ENCODE data around the gene AGPS. TPM values are rescaled to one million over a fixed set of nuclear protein-coding genes. Genes with fewer than 3 reads are reported as not detected.
"Not testable (repeated sequence)": the region's sequence is repeated elsewhere in the genome, so short reads cannot be mapped to it uniquely, and the experiment has no call there.

AGPS gene
- total RNA-seq, 1 donor from 2014 or later: 71.8 TPM

DNA sequence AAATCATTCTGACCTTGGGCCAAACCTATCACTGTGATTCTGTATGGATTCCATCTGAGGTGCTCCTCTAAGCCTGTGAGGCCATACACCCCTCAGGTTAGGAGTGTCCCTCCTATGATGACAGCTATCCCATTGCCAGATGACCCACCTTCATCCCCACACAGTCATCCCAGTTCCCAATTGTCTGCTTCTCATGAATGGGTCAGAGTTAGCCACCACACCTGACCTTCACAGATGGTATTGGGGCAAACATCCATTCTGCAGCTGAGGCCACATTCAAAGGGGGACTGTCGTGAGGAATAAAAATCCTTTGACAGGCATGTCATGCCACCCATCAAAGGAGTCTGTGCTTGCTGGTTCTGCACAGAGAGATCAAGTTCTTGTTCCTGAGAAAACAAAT is 155.2 kb downstream of the AGPS start:
- DNase-seq (ENCODE audit: low spot score): no peak
- Mint-ChIP-seq H3K9me3 (peaks cover 5% of the 10 kb centered on the region), H3K27me3 (ENCODE audit: insufficient read depth) (no peaks in the 10 kb centered on the region), H3K4me1 (ENCODE audit: low read depth) (peaks cover 34% of the 10 kb centered on the region), H3K27ac (peak overlapping the region; percentile 19), H3K4me3 (no peak overlapping the region), H3K36me3 (ENCODE audit: low read depth) (peaks cover 7% of the 10 kb centered on the region)
- intact Hi-C loops (cut with micrococcal nuclease): no loop called here

DNA sequence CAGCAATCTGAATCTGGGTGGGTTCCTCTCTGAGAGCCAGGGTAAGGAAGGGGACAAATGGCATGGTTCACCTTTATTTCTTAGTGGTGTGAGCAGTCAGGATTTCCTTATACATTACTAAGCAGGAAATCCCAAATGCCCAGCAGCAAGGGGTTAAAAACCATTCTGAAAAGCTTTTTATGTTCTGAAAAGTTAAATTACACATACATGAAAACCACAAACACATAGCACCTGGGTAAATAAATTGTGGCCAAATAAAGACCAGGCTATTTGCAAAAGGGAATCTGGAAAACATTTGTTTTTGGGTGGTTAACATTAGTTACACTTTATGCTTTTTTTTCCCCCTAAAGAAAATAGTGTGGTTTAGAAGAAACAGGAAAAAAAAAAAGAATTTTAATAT is 156.1 kb downstream of the AGPS start:
- Mint-ChIP-seq H3K27ac (no peak overlapping the region), H3K4me1 (ENCODE audit: low read depth) (peaks cover 42% of the 10 kb centered on the region), H3K36me3 (ENCODE audit: low read depth) (peaks cover 7% of the 10 kb centered on the region), H3K27me3 (ENCODE audit: insufficient read depth) (no peaks in the 10 kb centered on the region), H3K9me3 (peaks cover 5% of the 10 kb centered on the region), H3K4me3 (no peak overlapping the region)
- intact Hi-C loops (cut with micrococcal nuclease): no loop called here
- no peak for DNase-seq (ENCODE audit: low spot score)

DNA sequence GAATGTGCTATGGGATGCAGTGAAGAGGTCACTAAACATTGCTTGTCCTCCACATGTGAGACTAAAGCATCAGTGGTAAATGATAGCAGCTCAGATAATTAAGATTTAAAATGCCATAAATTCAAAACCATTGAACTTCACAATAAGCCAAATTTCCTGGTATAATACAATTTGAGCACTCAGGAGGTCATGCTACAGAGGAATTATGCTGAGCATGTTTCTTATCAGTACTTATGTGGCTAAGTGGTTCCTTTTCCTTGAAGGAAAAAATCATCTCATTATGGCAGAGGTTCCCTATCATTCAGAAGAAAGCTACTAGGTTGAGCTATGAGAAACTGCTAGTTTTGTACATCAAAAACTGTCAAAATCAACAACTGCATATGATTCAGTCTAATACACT is 156.6 kb downstream of the AGPS start:
- H3K9me3 Mint-ChIP-seq: peaks cover 5% of the 10 kb centered on the region
- intact Hi-C loops (cut with micrococcal nuclease): no loop called here
- DNase-seq (ENCODE audit: low spot score): no peak
- H3K27ac Mint-ChIP-seq: no peak overlapping the region
- H3K4me3 Mint-ChIP-seq: no peak overlapping the region
- H3K36me3 Mint-ChIP-seq (ENCODE audit: low read depth): peaks cover 7% of the 10 kb centered on the region
- peaks cover 46% of the 10 kb centered on the region for H3K4me1 Mint-ChIP-seq (ENCODE audit: low read depth)
- no peaks in the 10 kb centered on the region for H3K27me3 Mint-ChIP-seq (ENCODE audit: insufficient read depth)

DNA sequence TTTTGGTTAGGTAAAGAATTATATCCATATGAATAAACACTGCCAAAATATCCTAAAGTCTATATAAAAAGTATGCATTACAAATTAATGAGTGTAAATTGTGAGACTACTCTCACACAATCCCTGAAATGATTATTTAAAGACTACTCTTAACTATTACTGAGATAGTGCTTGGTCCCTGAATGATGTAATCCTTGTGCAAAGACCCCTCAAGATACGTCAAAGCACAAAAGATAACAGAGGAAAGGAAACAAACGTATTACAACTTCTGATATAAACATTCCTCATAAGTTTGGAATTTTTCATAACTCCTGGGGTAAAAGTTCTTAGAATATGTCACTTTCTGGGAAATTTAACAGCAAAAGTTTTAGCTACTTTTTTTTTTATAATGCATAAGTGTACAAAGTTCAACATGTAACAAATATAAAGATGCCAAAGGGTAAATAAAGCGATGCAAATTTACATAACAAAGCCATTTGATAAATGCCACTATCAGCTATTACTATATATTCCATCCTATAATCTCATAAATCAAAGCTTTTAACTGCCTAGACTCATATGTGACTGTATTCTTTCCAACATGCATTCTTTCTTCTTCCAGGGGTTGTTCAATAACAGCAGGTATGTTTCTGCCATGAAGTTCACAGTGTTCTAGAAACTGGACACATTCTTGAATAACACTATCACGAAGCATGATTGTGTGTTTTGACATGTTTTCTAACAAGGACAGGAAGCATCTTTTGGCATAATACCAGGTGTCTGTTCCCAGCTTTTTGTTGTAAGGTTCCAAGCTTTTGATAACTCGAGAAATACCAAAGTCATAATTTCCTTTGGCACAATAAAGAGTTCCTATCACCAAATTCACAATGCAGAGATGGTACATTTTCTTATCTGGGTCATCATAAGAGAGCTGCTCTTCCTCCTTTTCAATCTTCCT is 158.0 kb downstream of the AGPS start:
- peak overlapping the region; percentile 95 for H3K4me3 Mint-ChIP-seq
- no peak for DNase-seq (ENCODE audit: low spot score)
- intact Hi-C loops (cut with micrococcal nuclease): loop anchor here (5.0 to 10.0 kb wide), 4 partner anchors 48 to 642 kb away; partner anchors contain the start of gene OSBPL6
- peaks cover 5% of the 10 kb centered on the region for H3K9me3 Mint-ChIP-seq
- H3K36me3 Mint-ChIP-seq (ENCODE audit: low read depth): peaks cover 3% of the 10 kb centered on the region
- H3K27ac Mint-ChIP-seq: no peak overlapping the region
- peaks cover 33% of the 10 kb centered on the region for H3K4me1 Mint-ChIP-seq (ENCODE audit: low read depth)
- H3K27me3 Mint-ChIP-seq (ENCODE audit: insufficient read depth): no peaks in the 10 kb centered on the region

DNA sequence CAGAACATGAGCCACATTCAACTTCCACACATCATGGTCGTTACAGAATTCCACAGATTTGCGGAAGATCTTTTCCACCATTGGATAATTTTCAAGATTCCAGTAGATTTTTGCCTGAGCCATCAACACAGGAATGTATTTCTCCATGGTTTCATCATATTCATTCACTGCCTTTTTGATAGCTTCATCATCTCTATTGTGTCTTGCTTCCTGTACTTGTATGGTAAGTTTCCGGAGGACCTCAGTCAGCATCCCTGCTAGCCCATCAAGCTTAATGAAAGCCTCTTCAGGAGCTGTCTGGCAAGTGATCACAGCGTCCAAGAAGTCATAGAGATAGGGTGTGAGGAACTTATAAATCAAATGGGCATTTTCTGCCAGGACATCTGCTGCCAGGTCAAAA is 158.8 kb downstream of the AGPS start:
- Mint-ChIP-seq H3K4me1 (ENCODE audit: low read depth) (peaks cover 26% of the 10 kb centered on the region), H3K4me3 (peak overlapping the region; percentile 95)
- H3K36me3 Mint-ChIP-seq (ENCODE audit: low read depth); H3K27ac Mint-ChIP-seq; DNase-seq (ENCODE audit: low spot score); H3K9me3 Mint-ChIP-seq; H3K27me3 Mint-ChIP-seq (ENCODE audit: insufficient read depth): not testable (repeated sequence)
- intact Hi-C loops (cut with micrococcal nuclease): loop anchor here (5.0 to 10.0 kb wide), 4 partner anchors 49 to 641 kb away; partner anchors contain the start of gene OSBPL6

DNA sequence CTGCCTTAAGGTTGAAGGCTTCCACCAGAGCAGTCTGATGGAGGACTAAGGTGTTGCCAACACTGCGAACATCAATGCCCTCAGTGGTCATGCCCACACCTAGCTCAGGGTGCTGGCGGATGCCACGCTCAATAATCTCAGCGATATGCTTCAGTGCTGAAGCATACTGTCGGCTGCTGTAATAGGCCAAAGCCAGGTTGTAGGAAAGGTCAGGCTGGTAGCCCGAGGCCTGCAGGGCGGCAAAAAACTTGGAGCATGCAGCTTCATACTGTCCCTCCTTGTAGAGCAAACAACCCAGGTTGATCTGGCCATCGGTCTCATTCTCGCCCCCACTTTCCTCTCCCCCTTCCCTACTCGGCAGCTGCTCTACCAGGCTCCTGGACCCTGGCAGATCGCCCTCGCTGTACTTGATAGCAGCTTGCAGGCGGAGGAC is 159.4 kb downstream of the AGPS start:
- DNase-seq (ENCODE audit: low spot score): no peak
- peaks cover 3% of the 10 kb centered on the region for H3K36me3 Mint-ChIP-seq (ENCODE audit: low read depth)
- no peaks in the 10 kb centered on the region for H3K9me3 Mint-ChIP-seq
- H3K27ac Mint-ChIP-seq: peak overlapping the region; percentile 100
- H3K4me1 Mint-ChIP-seq (ENCODE audit: low read depth): peaks cover 22% of the 10 kb centered on the region
- H3K27me3 Mint-ChIP-seq (ENCODE audit: insufficient read depth): no peaks in the 10 kb centered on the region
- intact Hi-C loops (cut with micrococcal nuclease): loop anchor here (2.0 to 10.0 kb wide), 8 partner anchors 50 to 899 kb away; partner anchors contain the start of genes AGPS, HNRNPA3, OSBPL6 and PJVK
- peak overlapping the region; percentile 95 for H3K4me3 Mint-ChIP-seq

DNA sequence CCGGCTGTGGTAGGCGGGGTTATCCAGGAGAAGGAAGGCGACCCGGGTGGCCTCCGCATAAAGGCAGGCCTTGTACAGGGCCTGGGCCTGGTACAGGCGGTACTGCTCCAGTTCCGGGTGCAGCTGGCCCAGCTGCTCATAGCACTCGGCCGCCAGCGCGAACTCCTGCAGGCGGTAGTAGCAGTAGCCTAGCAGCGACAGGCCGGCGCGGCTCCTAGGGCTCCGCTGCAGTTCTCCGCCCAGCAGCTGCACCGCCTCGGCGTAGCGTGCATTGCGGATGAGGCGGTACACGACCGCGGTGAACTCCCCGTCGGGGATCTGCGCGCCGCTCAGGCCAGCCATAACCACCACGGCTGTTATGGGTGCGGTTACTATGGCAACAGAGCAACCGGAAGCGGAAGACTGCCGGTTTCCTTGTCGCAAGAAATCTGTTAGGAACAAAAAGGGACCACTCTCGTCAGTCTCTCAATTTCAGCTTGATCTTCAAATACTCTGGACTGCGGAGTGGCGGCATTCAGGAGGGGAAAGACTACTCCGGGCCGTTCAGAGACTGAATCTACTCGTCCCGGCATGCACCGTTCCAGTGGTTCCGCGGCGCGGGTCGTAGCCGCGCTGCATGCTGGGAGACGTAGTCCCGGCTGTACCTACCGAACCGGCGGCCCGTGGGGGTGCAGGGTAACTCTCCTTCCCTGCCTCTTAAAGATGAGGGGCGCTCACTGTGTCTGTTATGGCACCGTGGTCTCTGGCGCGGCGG is 160.0 kb downstream of the AGPS start:
- peaks cover 16% of the 10 kb centered on the region for H3K4me1 Mint-ChIP-seq (ENCODE audit: low read depth)
- H3K27ac Mint-ChIP-seq: peak overlapping the region; percentile 100
- no peaks in the 10 kb centered on the region for H3K9me3 Mint-ChIP-seq
- peak; percentile 88 for DNase-seq (ENCODE audit: low spot score)
- intact Hi-C loops (cut with micrococcal nuclease): loop anchor here (1.0 to 10.0 kb wide), 10 partner anchors 50 to 898 kb away; partner anchors contain the start of genes AGPS, HNRNPA3, OSBPL6 and PJVK
- H3K4me3 Mint-ChIP-seq: peak overlapping the region; percentile 95
- H3K36me3 Mint-ChIP-seq (ENCODE audit: low read depth): peaks cover 3% of the 10 kb centered on the region
- no peaks in the 10 kb centered on the region for H3K27me3 Mint-ChIP-seq (ENCODE audit: insufficient read depth)

DNA sequence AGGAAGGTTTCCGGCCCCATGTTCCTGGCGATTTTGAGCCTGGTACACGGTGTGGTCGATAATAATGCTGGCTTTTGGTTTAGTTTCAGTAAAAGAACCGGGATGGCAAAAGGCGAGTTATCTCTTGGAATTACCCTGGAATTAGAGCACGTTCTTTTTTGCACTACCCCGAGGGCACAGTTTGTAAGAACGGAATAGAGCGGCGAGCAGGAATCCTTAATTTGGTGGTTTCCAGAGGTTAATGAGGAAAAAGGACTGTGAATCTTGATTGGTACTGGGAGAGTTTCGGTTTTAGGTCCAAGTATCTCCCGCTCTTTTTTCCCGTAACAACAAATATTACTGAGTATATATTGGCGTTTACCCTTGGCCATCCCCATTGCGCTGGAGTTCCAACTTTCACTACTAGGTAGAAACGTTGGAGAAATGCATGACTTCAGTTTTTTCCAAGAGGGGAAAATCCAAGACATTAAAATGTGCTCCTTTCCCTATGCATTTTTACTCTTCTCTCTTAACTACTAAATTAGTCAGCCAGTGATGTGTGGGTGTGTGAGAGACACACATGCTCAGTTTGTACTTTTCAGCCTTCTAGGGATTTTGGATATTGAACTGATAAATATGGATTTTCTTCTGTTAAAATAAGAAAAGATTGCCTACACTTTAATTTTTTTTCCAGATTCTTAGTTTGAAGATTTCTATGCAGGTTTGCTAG is 160.8 kb downstream of the AGPS start:
- intact Hi-C loops (cut with micrococcal nuclease): loop anchor here (1.0 to 10.0 kb wide), 10 partner anchors 51 to 897 kb away; partner anchors contain the start of genes AGPS, HNRNPA3, OSBPL6 and PJVK
- peak overlapping the region; percentile 95 for H3K4me3 Mint-ChIP-seq
- H3K9me3 Mint-ChIP-seq: no peaks in the 10 kb centered on the region
- H3K27me3 Mint-ChIP-seq (ENCODE audit: insufficient read depth): no peaks in the 10 kb centered on the region
- no peak for DNase-seq (ENCODE audit: low spot score)
- H3K4me1 Mint-ChIP-seq (ENCODE audit: low read depth): peaks cover 11% of the 10 kb centered on the region
- H3K27ac Mint-ChIP-seq: peak overlapping the region; percentile 100
- peaks cover 3% of the 10 kb centered on the region for H3K36me3 Mint-ChIP-seq (ENCODE audit: low read depth)

DNA sequence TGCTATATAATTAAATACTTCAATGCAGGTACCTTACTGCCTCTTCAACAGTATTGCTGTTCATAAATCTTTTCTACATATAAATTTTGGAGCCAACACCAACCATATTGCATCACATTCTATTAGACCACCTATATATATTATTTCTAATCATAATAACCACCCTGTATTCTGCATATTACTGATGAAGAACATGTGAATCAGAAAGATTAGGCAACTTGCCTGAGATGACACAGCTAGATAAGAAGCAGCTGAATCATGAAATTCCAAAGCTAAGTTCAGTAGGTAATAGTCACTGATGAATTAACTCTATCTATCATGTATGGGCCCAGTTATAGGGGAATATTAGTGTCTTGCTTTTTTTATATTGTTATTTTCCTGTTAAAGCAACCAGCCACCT is 161.8 kb downstream of the AGPS start:
- peaks cover 11% of the 10 kb centered on the region for H3K4me1 Mint-ChIP-seq (ENCODE audit: low read depth)
- H3K27ac Mint-ChIP-seq: no peak overlapping the region
- peaks cover 3% of the 10 kb centered on the region for H3K36me3 Mint-ChIP-seq (ENCODE audit: low read depth)
- H3K27me3 Mint-ChIP-seq (ENCODE audit: insufficient read depth): no peaks in the 10 kb centered on the region
- H3K4me3 Mint-ChIP-seq: no peak overlapping the region
- intact Hi-C loops (cut with micrococcal nuclease): loop anchor here (5.0 to 10.0 kb wide), 4 partner anchors 52 to 638 kb away; partner anchors contain the start of gene OSBPL6
- DNase-seq (ENCODE audit: low spot score): no peak
- no peaks in the 10 kb centered on the region for H3K9me3 Mint-ChIP-seq

DNA sequence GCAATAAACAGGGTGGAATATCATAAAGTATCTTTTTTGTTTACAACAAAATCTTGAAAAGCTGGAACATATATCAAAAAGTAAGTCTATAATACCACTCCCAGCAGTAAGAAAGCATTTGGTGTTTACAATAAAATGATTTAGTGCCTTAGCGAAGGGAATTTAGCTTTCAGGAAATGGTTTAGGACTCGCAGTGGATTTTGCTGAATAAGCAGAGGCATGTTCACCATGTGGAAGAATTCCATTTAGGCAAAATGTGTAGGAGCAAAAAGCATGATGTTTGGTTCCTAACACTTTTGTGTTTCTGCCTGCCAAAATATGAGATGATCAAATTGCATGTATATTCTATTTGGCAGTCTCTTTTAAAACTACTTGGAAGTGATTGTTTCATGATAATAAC is 163.6 kb downstream of the AGPS start:
- intact Hi-C loops (cut with micrococcal nuclease): loop anchor here (10.0 kb wide), 1 partner anchor 391 kb away; no protein-coding TSS in a partner anchor
- Mint-ChIP-seq H3K9me3 (no peaks in the 10 kb centered on the region), H3K27me3 (ENCODE audit: insufficient read depth) (no peaks in the 10 kb centered on the region), H3K27ac (no peak overlapping the region), H3K4me3 (no peak overlapping the region), H3K4me1 (ENCODE audit: low read depth) (peaks cover 11% of the 10 kb centered on the region), H3K36me3 (ENCODE audit: low read depth) (peaks cover 3% of the 10 kb centered on the region)
- no peak for DNase-seq (ENCODE audit: low spot score)

DNA sequence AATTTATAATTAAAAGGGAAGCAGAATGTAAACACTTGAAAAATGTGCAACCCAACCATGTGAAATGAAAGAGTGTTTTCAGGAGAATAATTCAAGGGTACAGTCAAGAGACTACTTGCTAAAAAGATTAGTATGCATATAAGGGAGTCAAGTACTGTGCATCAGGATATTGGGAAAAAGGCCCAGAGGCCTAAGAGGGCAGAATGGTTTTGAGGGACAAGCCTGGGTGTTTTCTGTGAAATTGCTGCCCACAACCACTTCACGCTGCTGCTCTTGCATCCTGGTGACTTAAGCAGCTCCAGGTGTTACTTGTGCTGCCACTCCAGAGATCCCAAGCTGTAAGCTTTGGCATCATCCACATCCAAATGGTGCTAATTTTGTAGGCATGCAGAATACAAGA is 165.2 kb downstream of the AGPS start:
- no peak overlapping the region for H3K27ac Mint-ChIP-seq
- no peaks in the 10 kb centered on the region for H3K27me3 Mint-ChIP-seq (ENCODE audit: insufficient read depth)
- H3K4me1 Mint-ChIP-seq (ENCODE audit: low read depth): peaks cover 11% of the 10 kb centered on the region
- intact Hi-C loops (cut with micrococcal nuclease): loop anchor here (10.0 kb wide), 1 partner anchor 393 kb away; no protein-coding TSS in a partner anchor
- DNase-seq (ENCODE audit: low spot score): no peak
- H3K9me3 Mint-ChIP-seq: no peaks in the 10 kb centered on the region
- H3K36me3 Mint-ChIP-seq (ENCODE audit: low read depth): peaks cover 3% of the 10 kb centered on the region
- H3K4me3 Mint-ChIP-seq: no peak overlapping the region

DNA sequence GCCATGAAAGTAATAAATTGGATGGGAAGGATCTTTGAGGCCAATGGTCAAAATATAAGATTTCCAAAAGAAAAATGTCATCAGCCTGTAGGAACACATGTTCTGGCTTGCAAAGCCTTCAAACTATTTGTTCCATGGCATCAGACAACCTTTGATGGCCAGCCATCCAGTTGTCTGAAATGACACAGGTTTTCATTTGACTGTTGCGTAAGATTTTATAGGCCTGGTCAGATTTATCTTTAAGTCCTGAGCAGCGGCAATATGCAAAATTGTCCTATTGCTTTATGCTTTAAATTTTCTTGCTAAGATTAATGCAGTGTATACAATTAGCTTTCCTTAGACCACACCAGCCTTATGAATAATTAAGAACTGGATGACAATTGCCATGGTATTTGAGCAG is 167.1 kb downstream of the AGPS start:
- Mint-ChIP-seq H3K4me3 (no peak overlapping the region), H3K4me1 (ENCODE audit: low read depth) (no peaks in the 10 kb centered on the region), H3K9me3 (no peaks in the 10 kb centered on the region), H3K27ac (no peak overlapping the region), H3K27me3 (ENCODE audit: insufficient read depth) (peaks cover 3% of the 10 kb centered on the region), H3K36me3 (ENCODE audit: low read depth) (peaks cover 3% of the 10 kb centered on the region)
- intact Hi-C loops (cut with micrococcal nuclease): loop anchor here (10.0 kb wide), 1 partner anchor 395 kb away; no protein-coding TSS in a partner anchor
- no peak for DNase-seq (ENCODE audit: low spot score)

Data from activated T-helper 1 cell treated with anti-CD3 and anti-CD28 coated beads, Interleukin-12 subunit alpha, Interleukin-12 subunit beta, Interleukin-2, Interleukin-4 antibody, amounts not matched to agents 30 ng/mL and 10 ng/mL and 1 ng/mL, durations not matched to agents 14 hours and 24 hours and 36 hours (primary cell).